ENCODE measurements around the gene SELENOM. TPM values are rescaled to one million over a fixed set of nuclear protein-coding genes. Genes with fewer than 3 reads are reported as not detected.

The SELENOM gene
- total and polyA plus RNA-seq, 7 experiments from 2014 or later, result 9.1 to 175 (median 69.9) TPM

DNA sequence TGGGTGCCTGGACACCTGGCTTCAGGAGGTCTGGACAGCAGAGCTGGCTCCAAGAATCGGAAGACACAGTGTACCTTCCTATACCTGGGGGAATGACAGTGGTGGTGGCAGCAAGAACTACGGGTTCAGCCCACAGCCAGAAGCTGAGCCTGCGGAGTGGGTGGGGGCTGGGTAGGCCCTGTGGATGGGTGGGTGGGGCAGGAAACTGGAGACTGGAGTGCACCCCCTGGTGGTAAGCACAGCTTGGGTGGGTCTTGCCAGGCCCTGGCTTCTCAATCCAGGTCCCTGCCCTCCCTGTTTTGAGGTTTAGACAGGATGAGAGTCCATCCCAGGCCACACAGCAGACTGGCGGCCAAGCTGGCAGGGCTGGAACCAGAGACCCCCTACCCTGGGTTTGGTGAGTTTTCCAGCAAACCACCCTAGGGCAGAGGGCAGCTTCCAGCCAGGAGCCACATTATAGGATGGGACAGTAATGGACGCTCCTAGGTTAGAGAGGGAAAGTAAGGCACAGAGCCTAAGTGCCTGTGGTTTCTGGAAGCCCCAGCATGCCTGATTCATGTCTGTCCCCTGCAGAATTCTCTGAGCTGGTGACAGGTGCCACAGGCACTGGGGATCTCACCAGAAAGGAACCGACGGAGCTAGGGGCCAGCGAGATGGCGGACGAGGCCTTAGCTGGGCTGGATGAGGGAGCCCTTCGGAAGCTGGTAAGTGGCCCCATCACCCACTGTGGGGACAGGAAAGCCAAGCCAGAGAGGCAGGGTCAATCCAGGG, 24.6 kb downstream of the SELENOM start:
- no peaks in the 10 kb centered on the region for H3K9me3 ChIP-seq (ENCODE audit: control insufficient read depth in 2 of 3, low read length in 3 of 3)
- H3K27ac ChIP-seq (ENCODE audit: low read depth, low read length), result no peak overlapping the region
- ChIA-PET POLR2A (interaction anchor here (0.8 to 5.3 kb wide), 9 partner anchors 25 to 209 kb away, joined by 3 to 31 read pairs (median 6); partner anchors contain the start of genes MORC2, PIK3IP1, SELENOM and TUG1), CTCF (interaction anchor here (0.6 to 8.1 kb wide), 10 partner anchors 9 to 336 kb away, joined by 3 to 59 read pairs (median 6); no protein-coding TSS in a partner anchor)
- H3K4me3 ChIP-seq (ENCODE audit: low read length), result no peak overlapping the region
- no peak for ATAC-seq
- peak in 8 of 9 donors; percentile 42 to 63 (median 54) for DNase-seq
- Mint-ChIP-seq H3K4me3 (peak overlapping the region; percentile 33 to 93 (median 88)), H3K9me3 (no peaks in the 10 kb centered on the region), H3K4me1 (peaks cover 26 to 43% (median 38%) of the 10 kb centered on the region in 7 donors), H3K36me3 (no peaks in the 10 kb centered on the region), H3K27me3 (no peaks in the 10 kb centered on the region), H3K27ac (peak overlapping the region in 5 of 9 donors; percentile 35 to 70 (median 48))
- peaks cover 13 to 39% of the 10 kb centered on the region in 2 donors for H3K4me1 ChIP-seq (ENCODE audit: control insufficient read depth in 2 of 2, insufficient read depth in 2 of 2, low read length in 2 of 2)
- intact Hi-C loops (cut with micrococcal nuclease), result loop anchor here (1.0 to 10.0 kb wide), 6 partner anchors 130 to 795 kb away; partner anchors contain the start of genes CASTOR1 (in 1 of the 2), DEPDC5 (in 1 of the 2), LIMK2 (in 1 of the 2) and PIK3IP1 (in 1 of the 2)
- peaks cover 0 to 3% (median 0%) of the 10 kb centered on the region in 3 experiments for H3K36me3 ChIP-seq (ENCODE audit: control insufficient read depth in 2 of 3, insufficient read depth in 3 of 3, low read length in 3 of 3)
- no peaks in the 10 kb centered on the region for H3K27me3 ChIP-seq (ENCODE audit: control insufficient read depth in 2 of 2, insufficient read depth in 2 of 2, low read length in 2 of 2)

- Histone ChIP-seq H3K4me1 (ENCODE audit: control insufficient read depth in 2 of 2, insufficient read depth in 2 of 2, low read length in 2 of 2) (peaks cover 13 to 39% of the 10 kb centered on the region in 2 donors), H3K27me3 (ENCODE audit: control insufficient read depth in 2 of 2, insufficient read depth in 2 of 2, low read length in 2 of 2) (no peaks in the 10 kb centered on the region), H3K9me3 (ENCODE audit: control insufficient read depth in 2 of 3, low read length in 3 of 3) (no peaks in the 10 kb centered on the region), H3K36me3 (ENCODE audit: control insufficient read depth in 2 of 3, insufficient read depth in 3 of 3, low read length in 3 of 3) (peaks cover 0 to 3% (median 0%) of the 10 kb centered on the region in 3 experiments), H3K4me3 (ENCODE audit: low read length) (peak overlapping the region; percentile 84), H3K27ac (ENCODE audit: low read depth, low read length) (no peak overlapping the region)
- no peaks in the 10 kb centered on the region for H3K36me3 Mint-ChIP-seq
- no peak for DNase-seq
- ATAC-seq, result no peak
- peaks cover 26 to 43% (median 38%) of the 10 kb centered on the region in 7 donors for H3K4me1 Mint-ChIP-seq
- POLR2A ChIA-PET, result interaction anchor here (0.9 to 5.3 kb wide), 7 partner anchors 113 to 210 kb away, joined by 3 to 31 read pairs (median 5); partner anchors contain the start of genes MORC2, PIK3IP1 and TUG1
- H3K9me3 Mint-ChIP-seq, result no peaks in the 10 kb centered on the region
- intact Hi-C loops (cut with micrococcal nuclease), result loop anchor here (1.0 to 10.0 kb wide), 7 partner anchors 113 to 795 kb away; partner anchors contain the start of genes CASTOR1 (in 1 of the 2), DEPDC5 (in 1 of the 2), LIMK2 (in 1 of the 2) and PIK3IP1 (in 1 of the 2)
- H3K4me3 Mint-ChIP-seq, result peak overlapping the region; percentile 33 to 93 (median 88)
- H3K27me3 Mint-ChIP-seq, result no peaks in the 10 kb centered on the region
- CTCF ChIA-PET, result interaction anchor here (0.6 to 8.1 kb wide), 7 partner anchors 10 to 598 kb away, joined by 3 to 59 read pairs (median 7); no protein-coding TSS in a partner anchor
- H3K27ac Mint-ChIP-seq, result peak overlapping the region in 6 of 9 donors; percentile 30 to 78 (median 53)
Measured at GRCh38 chr22:31081963-31082605, 25.3 kb downstream of the SELENOM start.

DNA sequence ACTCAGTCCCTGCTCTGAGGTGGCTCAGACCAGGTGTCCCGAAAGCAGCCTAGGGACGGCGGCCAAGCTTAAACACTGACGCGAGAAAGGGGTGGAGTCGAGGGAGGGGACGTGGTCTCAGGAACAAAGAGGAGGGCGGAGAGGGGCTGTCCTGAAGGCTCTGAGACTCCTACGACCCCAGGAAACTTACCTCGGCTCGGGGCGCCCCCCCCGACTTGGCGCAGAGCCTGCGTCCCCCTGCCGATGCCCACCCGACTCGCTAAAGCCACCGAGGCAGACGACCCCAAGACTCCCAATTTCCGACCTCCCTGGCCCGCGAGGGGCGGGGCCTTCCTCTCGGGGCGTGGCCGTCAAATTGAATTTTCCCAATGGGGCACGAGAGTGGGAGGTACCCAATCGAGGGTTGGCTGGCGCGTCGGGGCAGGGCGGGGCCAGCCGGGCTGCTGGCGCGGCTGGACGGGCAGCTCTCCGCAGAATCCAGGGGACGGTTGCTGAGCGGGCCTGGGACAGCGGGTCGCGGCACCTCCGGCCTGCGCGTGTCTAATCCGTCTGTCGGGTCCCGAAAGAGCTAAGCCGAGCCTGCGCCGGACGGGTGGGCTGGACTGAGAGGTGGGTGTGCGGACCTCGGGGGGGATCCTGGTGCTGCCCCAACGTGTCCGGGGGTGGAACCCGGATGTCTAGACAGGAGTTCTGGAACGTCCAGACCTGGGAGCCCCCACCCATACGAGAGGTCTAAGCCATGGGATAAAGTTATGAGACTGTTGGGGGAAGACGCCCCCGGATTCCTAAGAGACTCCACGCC, 26.3 kb downstream of the SELENOM start, which contains the start of gene SMTN:
Gene SMTN, plus strand, starts transcription at position 471 of the 802 bp plus-strand sequence. CDS start 1,941 bp downstream, outside the sequence.
- Mint-ChIP-seq H3K9me3 (no peaks in the 10 kb centered on the region), H3K36me3 (no peaks in the 10 kb centered on the region), H3K27me3 (no peaks in the 10 kb centered on the region), H3K4me3 (peak within 1 kb of the TSS; percentile 83 to 93 (median 88)), H3K4me1 (peaks cover 26 to 43% (median 38%) of the 10 kb centered on the region in 7 donors), H3K27ac (peak within 1 kb of the TSS in 8 of 9 donors; percentile 35 to 78 (median 68))
- peak; percentile 83 for ATAC-seq
- CTCF ChIA-PET, result interaction anchor here (0.6 to 6.9 kb wide), 6 partner anchors 11 to 597 kb away, joined by 3 to 33 read pairs (median 4); partner anchors contain the start of genes MORC2 and TUG1
- Histone ChIP-seq H3K4me3 (ENCODE audit: low read length) (peak within 1 kb of the TSS; percentile 84), H3K4me1 (ENCODE audit: control insufficient read depth in 2 of 2, insufficient read depth in 2 of 2, low read length in 2 of 2) (peaks cover 13 to 39% of the 10 kb centered on the region in 2 donors), H3K27me3 (ENCODE audit: control insufficient read depth in 2 of 2, insufficient read depth in 2 of 2, low read length in 2 of 2) (no peaks in the 10 kb centered on the region), H3K36me3 (ENCODE audit: control insufficient read depth in 2 of 3, insufficient read depth in 3 of 3, low read length in 3 of 3) (peaks cover 0 to 3% (median 0%) of the 10 kb centered on the region in 3 experiments), H3K9me3 (ENCODE audit: control insufficient read depth in 2 of 3, low read length in 3 of 3) (no peaks in the 10 kb centered on the region), H3K27ac (ENCODE audit: low read depth, low read length) (peak within 1 kb of the TSS; percentile 43)
- POLR2A ChIA-PET, result interaction anchor here (0.6 to 5.3 kb wide), 9 partner anchors 26 to 446 kb away, joined by 3 to 31 read pairs (median 5); partner anchors contain the start of genes MORC2, PIK3IP1, SELENOM and TUG1
- intact Hi-C loops (cut with micrococcal nuclease), result loop anchor here (1.0 to 10.0 kb wide), 6 partner anchors 112 to 794 kb away; partner anchors contain the start of genes CASTOR1 (in 1 of the 2), DEPDC5 (in 1 of the 2), LIMK2 (in 1 of the 2) and PIK3IP1 (in 1 of the 2)
- peak; percentile 75 to 90 (median 84) for DNase-seq

GRCh38 chr22:31080164-31080847, 27.1 kb downstream of the SELENOM start:
- Mint-ChIP-seq H3K27ac (peak overlapping the region in 7 of 9 donors; percentile 13 to 78 (median 70)), H3K36me3 (no peaks in the 10 kb centered on the region), H3K9me3 (no peaks in the 10 kb centered on the region), H3K27me3 (no peaks in the 10 kb centered on the region), H3K4me3 (peak overlapping the region; percentile 83 to 93 (median 88)), H3K4me1 (peaks cover 26 to 41% (median 36%) of the 10 kb centered on the region in 7 donors)
- H3K4me3 ChIP-seq (ENCODE audit: low read length), result peak overlapping the region; percentile 84
- H3K4me1 ChIP-seq (ENCODE audit: control insufficient read depth in 2 of 2, insufficient read depth in 2 of 2, low read length in 2 of 2), result peaks cover 13 to 39% of the 10 kb centered on the region in 2 donors
- peaks cover 0 to 3% (median 0%) of the 10 kb centered on the region in 3 experiments for H3K36me3 ChIP-seq (ENCODE audit: control insufficient read depth in 2 of 3, insufficient read depth in 3 of 3, low read length in 3 of 3)
- peak overlapping the region; percentile 43 for H3K27ac ChIP-seq (ENCODE audit: low read depth, low read length)
- no peaks in the 10 kb centered on the region for H3K27me3 ChIP-seq (ENCODE audit: control insufficient read depth in 2 of 2, insufficient read depth in 2 of 2, low read length in 2 of 2)
- intact Hi-C loops (cut with micrococcal nuclease), result loop anchor here (5.0 to 10.0 kb wide), 5 partner anchors 132 to 793 kb away; partner anchors contain the start of genes CASTOR1 (in 1 of the 2), DEPDC5 (in 1 of the 2), LIMK2 (in 1 of the 2) and PIK3IP1 (in 1 of the 2)
- H3K9me3 ChIP-seq (ENCODE audit: control insufficient read depth in 2 of 3, low read length in 3 of 3), result no peaks in the 10 kb centered on the region
- POLR2A ChIA-PET, result interaction anchor here (1.2 to 5.3 kb wide), 5 partner anchors 27 to 141 kb away, joined by 3 to 31 read pairs (median 8); partner anchors contain the start of genes MORC2, SELENOM and TUG1
- ATAC-seq, result no peak
- CTCF ChIA-PET, result interaction anchor here (0.6 to 6.9 kb wide), 5 partner anchors 86 to 317 kb away, joined by 3 to 33 read pairs (median 3); partner anchors contain the start of genes MORC2 and TUG1
- DNase-seq, result no peak

DNA sequence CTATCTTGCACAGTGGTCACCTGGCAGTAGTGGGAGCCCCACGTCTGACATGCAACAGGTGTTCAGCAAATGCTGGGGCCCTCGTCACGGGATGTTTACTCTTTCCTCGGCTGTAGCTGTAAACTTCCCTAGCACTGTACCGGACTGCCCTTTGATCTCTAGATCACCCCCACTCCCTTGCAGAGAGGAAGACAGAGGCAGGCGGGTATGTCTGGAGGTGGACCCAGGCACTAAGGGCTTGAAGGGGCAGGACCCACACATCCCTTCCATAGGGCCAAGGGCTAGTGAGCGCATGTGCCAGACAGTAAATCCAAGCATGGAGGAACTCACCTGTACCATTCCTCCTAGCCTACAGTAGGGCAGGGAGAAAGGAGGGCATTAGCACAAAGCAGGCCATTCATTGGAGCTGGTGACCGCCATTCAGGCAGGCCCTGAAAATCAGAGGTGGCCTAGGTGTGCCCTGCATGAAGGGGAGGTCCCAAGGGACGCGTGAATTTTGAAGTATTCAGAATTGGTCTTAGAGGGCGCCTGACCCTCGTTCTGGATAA, 28.2 kb downstream of the SELENOM start:
- H3K36me3 ChIP-seq (ENCODE audit: control insufficient read depth in 2 of 3, insufficient read depth in 3 of 3, low read length in 3 of 3), result no peaks in the 10 kb centered on the region
- no peak overlapping the region for H3K27ac ChIP-seq (ENCODE audit: low read depth, low read length)
- peak overlapping the region in 3 of 9 donors; percentile 22 to 79 (median 72) for H3K27ac Mint-ChIP-seq
- no peaks in the 10 kb centered on the region for H3K9me3 Mint-ChIP-seq
- DNase-seq (no peak), ATAC-seq (no peak)
- H3K9me3 ChIP-seq (ENCODE audit: control insufficient read depth in 2 of 3, low read length in 3 of 3), result no peaks in the 10 kb centered on the region
- H3K4me1 Mint-ChIP-seq, result peaks cover 24 to 36% (median 31%) of the 10 kb centered on the region in 7 donors
- ChIA-PET POLR2A (no interaction called here), CTCF (no interaction called here)
- no peaks in the 10 kb centered on the region for H3K27me3 ChIP-seq (ENCODE audit: control insufficient read depth in 2 of 2, insufficient read depth in 2 of 2, low read length in 2 of 2)
- peaks cover 11 to 37% of the 10 kb centered on the region in 2 donors for H3K4me1 ChIP-seq (ENCODE audit: control insufficient read depth in 2 of 2, insufficient read depth in 2 of 2, low read length in 2 of 2)
- H3K27me3 Mint-ChIP-seq, result no peaks in the 10 kb centered on the region
- peak overlapping the region in 4 of 10 donors; percentile 6 to 22 (median 12) for H3K4me3 Mint-ChIP-seq
- no peak overlapping the region for H3K4me3 ChIP-seq (ENCODE audit: low read length)
- no peaks in the 10 kb centered on the region for H3K36me3 Mint-ChIP-seq
- intact Hi-C loops (cut with micrococcal nuclease), result no loop called here

All from naive thymus-derived CD4-positive, alpha-beta T cell (primary cell).